CD14-positive monocyte (primary cell): Measurements from ENCODE around the gene ZNF827. TPM values are rescaled to one million over a fixed set of nuclear protein-coding genes. Genes with fewer than 3 reads are reported as not detected.

Experiments used
- DNase-seq, 3 donors: peaks; one replicate each; pipeline ENCODE4 v3.0.0-alpha.2; 2011 to 2022
- H2AFZ ChIP-seq: 2 replicates; pipeline ENCODE4 v1.6.0; 2012; ENCODE audit warnings: mild to moderate bottlenecking, low read depth, low read length, inconsistent platforms; ENCODE audit not compliant: insufficient read depth, poor library complexity, severe bottlenecking
- H3K27ac ChIP-seq, 2 donors: 1 replicate in 1 of 2; 2 replicates in 1 of 2; pipeline ENCODE4 v1.5.1; 2012 to 2013; ENCODE audit warnings: low read length in 2 of 2, control low read depth in 1 of 2, inconsistent platforms in 1 of 2, low read depth in 1 of 2, mild to moderate bottlenecking in 1 of 2
- H3K27me3 ChIP-seq, 2 donors: one replicate each; pipeline versions ENCODE4 v1.6.0 to v1.6.1; 2011 to 2013; ENCODE audit warnings: low read length in 2 of 2; ENCODE audit not compliant: control insufficient read depth in 2 of 2, insufficient read depth in 2 of 2
- H3K36me3 ChIP-seq, 2 donors: replicated peaks in 1 of 2; 1 replicate in 1 of 2; 2 replicates in 1 of 2; pipeline versions ENCODE4 v1.5.1 to v1.6.1; 2012 to 2013; ENCODE audit warnings: low read length in 2 of 2, control low read depth in 1 of 2, inconsistent platforms in 1 of 2, mild to moderate bottlenecking in 1 of 2; ENCODE audit not compliant: insufficient read depth in 2 of 2, control insufficient read depth in 1 of 2
- H3K4me1 ChIP-seq, 2 donors: 1 replicate in 1 of 2; 2 replicates in 1 of 2; pipeline versions ENCODE4 v1.5.1 to v1.6.1; 2012 to 2013; ENCODE audit warnings: low read length in 2 of 2, control low read depth in 1 of 2, inconsistent platforms in 1 of 2, mild to moderate bottlenecking in 1 of 2, moderate library complexity in 1 of 2; ENCODE audit not compliant: insufficient read depth in 2 of 2, control insufficient read depth in 1 of 2
- H3K4me2 ChIP-seq: replicated peaks from 2 replicates; pipeline ENCODE3; 2012; ENCODE audit warnings: low read length, moderate library complexity, mild to moderate bottlenecking; ENCODE audit not compliant: poor library complexity, severe bottlenecking; ENCODE audit errors: extremely low read depth
- H3K4me3 ChIP-seq, 3 experiments: fragments of 200-600 bp in 1 of 3; sonication (generic) in 1 of 3; replicated peaks in 1 of 3; 1 replicate in 2 of 3; 2 replicates in 1 of 3; pipeline ENCODE4 v1.5.1; 2011 to 2013; ENCODE audit warnings: low read length in 3 of 3, mild to moderate bottlenecking in 3 of 3, control low read depth in 2 of 3, low read depth in 2 of 3, inconsistent platforms in 1 of 3, moderate library complexity in 1 of 3
- H3K79me2 ChIP-seq: 2 replicates; pipeline ENCODE4 v1.6.0; 2012; ENCODE audit warnings: mild to moderate bottlenecking, control low read depth, inconsistent platforms, low read length, moderate library complexity; ENCODE audit not compliant: insufficient read depth
- H3K9ac ChIP-seq: 2 replicates; pipeline ENCODE4 v1.6.0; 2017; ENCODE audit warnings: low read length, mild to moderate bottlenecking; ENCODE audit not compliant: insufficient read depth, poor library complexity, severe bottlenecking
- H3K9me3 ChIP-seq, 2 donors: replicated peaks in 1 of 2; 1 replicate in 1 of 2; 2 replicates in 1 of 2; pipeline versions ENCODE4 v1.5.1 to v1.6.1; 2012 to 2013; ENCODE audit warnings: low read length in 2 of 2, control low read depth in 1 of 2; ENCODE audit not compliant: control insufficient read depth in 1 of 2, insufficient read depth in 1 of 2
- H4K20me1 ChIP-seq: 2 replicates; pipeline ENCODE4 v1.6.0; 2012; ENCODE audit warnings: mild to moderate bottlenecking, low read length, control low read depth, moderate library complexity; ENCODE audit not compliant: insufficient read depth
- H3K27ac Mint-ChIP-seq, 7 donors: one replicate each; pipeline ENCODE4 v1.8.0; 2020; ENCODE audit warnings: mild to moderate bottlenecking in 7 of 7, mixed read lengths in 7 of 7, moderate library complexity in 6 of 7, inconsistent platforms in 2 of 7
- H3K27me3 Mint-ChIP-seq, 3 donors: one replicate each; pipeline ENCODE4 v1.8.0; 2021 to 2022; ENCODE audit warnings: low read depth in 3 of 3, mild to moderate bottlenecking in 3 of 3, mixed read lengths in 3 of 3, moderate library complexity in 3 of 3, inconsistent platforms in 1 of 3
- H3K36me3 Mint-ChIP-seq, 2 donors: one replicate each; pipeline ENCODE4 v1.8.0; 2020; ENCODE audit warnings: mixed read lengths in 2 of 2, inconsistent platforms in 1 of 2, mild to moderate bottlenecking in 1 of 2
- H3K4me1 Mint-ChIP-seq: one replicate; pipeline ENCODE4 v1.8.0; 2020; ENCODE audit warnings: mild to moderate bottlenecking, mixed read lengths
- H3K4me3 Mint-ChIP-seq, 2 donors: one replicate each; pipeline ENCODE4 v1.8.0; 2020; ENCODE audit warnings: mild to moderate bottlenecking in 2 of 2, mixed read lengths in 2 of 2, moderate library complexity in 1 of 2
- H3K9me3 Mint-ChIP-seq, 7 donors: one replicate each; pipeline ENCODE4 v1.8.0; 2020 to 2022; ENCODE audit warnings: mixed read lengths in 7 of 7, mild to moderate bottlenecking in 6 of 7, moderate library complexity in 6 of 7, inconsistent platforms in 2 of 7
- WGBS: methylation state at CpG from one replicate; pipeline ENCODE4 v1.1.5; 2013; ENCODE audit warnings: missing lambda C conversion rate; ENCODE audit not compliant: insufficient coverage; 5-methylcytosine and 5-hydroxymethylcytosine counted together
- intact Hi-C, 2 donors: fragments of 100-400 bp; cut with micrococcal nuclease; formaldehyde crosslinking; loops; one replicate each; pipeline versions ENCODE4 v1.15.0 to v1.15.1; 2023
- polyA plus RNA-seq, 3 donors: library from polyadenylated mRNA; depleted of rRNA in 1 of 3; unstranded in 2 of 3; stranded (reverse) in 1 of 3; fragments of 300-500 nt in 2 of 3; fragments of >200 nt in 1 of 3; fragmentation: Illumina TruSeq in 2 of 3; gene quantifications; 1 replicate in 2 of 3; 2 replicates in 1 of 3; pipeline ENCODE4 v1.2.3, GENCODE V29; 2012 to 2021
- TF ChIP-seq, protein P1 (sequence below): fragments of 200-600 bp; IDR thresholded peaks from one replicate; pipeline ENCODE4 v1.8.0; 2022; ENCODE audit warnings: antibody characterized with exemption, mild to moderate bottlenecking

The ZNF827 gene
- polyA plus RNA-seq, 3 donors = 0.04 TPM; not detected in 2

DNA sequence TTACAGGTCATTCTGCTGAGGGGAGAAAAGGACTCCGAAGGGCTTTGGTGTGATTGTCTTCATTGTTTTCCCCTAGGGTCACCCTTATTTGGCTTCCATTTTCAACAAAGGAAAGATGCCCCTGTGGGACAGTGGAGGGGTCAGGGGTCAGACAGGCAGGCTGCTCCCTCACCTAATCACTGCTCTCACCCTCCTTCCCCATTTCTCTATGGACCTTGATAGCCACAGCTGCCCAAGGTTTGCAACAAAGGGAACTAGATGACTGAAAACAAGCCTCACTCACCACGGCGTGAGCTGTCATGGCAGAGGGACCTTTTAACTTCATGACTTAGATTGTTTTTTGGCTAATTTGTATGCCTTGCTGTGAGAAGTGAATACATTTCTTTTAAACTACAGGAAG is 218.0 kb downstream of the ZNF827 start:
- Mint-ChIP-seq H3K36me3 (no peaks in the 10 kb centered on the region), H3K27ac (no peak overlapping the region), H3K27me3 (peaks cover 0 to 2% (median 2%) of the 10 kb centered on the region in 3 donors), H3K4me3 (no peak overlapping the region), H3K9me3 (no peaks in the 10 kb centered on the region), H3K4me1 (no peaks in the 10 kb centered on the region)
- Histone ChIP-seq H3K4me2 (no peak overlapping the region), H3K27me3 (no peaks in the 10 kb centered on the region), H3K36me3 (no peaks in the 10 kb centered on the region), H3K27ac (no peak overlapping the region), H3K79me2 (no peaks in the 10 kb centered on the region), H3K9me3 (no peaks in the 10 kb centered on the region), H4K20me1 (no peaks in the 10 kb centered on the region), H2AFZ (no peak overlapping the region), H3K4me1 (no peaks in the 10 kb centered on the region), H3K4me3 (no peak overlapping the region), H3K9ac (no peak overlapping the region)
- no peak for DNase-seq
- no CpG with 5 or more reads among the region's 3 CpGs for WGBS
- intact Hi-C loops = no loop called here
- TF ChIP-seq, protein P1, sequence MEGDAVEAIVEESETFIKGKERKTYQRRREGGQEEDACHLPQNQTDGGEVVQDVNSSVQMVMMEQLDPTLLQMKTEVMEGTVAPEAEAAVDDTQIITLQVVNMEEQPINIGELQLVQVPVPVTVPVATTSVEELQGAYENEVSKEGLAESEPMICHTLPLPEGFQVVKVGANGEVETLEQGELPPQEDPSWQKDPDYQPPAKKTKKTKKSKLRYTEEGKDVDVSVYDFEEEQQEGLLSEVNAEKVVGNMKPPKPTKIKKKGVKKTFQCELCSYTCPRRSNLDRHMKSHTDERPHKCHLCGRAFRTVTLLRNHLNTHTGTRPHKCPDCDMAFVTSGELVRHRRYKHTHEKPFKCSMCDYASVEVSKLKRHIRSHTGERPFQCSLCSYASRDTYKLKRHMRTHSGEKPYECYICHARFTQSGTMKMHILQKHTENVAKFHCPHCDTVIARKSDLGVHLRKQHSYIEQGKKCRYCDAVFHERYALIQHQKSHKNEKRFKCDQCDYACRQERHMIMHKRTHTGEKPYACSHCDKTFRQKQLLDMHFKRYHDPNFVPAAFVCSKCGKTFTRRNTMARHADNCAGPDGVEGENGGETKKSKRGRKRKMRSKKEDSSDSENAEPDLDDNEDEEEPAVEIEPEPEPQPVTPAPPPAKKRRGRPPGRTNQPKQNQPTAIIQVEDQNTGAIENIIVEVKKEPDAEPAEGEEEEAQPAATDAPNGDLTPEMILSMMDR = no peak

DNA sequence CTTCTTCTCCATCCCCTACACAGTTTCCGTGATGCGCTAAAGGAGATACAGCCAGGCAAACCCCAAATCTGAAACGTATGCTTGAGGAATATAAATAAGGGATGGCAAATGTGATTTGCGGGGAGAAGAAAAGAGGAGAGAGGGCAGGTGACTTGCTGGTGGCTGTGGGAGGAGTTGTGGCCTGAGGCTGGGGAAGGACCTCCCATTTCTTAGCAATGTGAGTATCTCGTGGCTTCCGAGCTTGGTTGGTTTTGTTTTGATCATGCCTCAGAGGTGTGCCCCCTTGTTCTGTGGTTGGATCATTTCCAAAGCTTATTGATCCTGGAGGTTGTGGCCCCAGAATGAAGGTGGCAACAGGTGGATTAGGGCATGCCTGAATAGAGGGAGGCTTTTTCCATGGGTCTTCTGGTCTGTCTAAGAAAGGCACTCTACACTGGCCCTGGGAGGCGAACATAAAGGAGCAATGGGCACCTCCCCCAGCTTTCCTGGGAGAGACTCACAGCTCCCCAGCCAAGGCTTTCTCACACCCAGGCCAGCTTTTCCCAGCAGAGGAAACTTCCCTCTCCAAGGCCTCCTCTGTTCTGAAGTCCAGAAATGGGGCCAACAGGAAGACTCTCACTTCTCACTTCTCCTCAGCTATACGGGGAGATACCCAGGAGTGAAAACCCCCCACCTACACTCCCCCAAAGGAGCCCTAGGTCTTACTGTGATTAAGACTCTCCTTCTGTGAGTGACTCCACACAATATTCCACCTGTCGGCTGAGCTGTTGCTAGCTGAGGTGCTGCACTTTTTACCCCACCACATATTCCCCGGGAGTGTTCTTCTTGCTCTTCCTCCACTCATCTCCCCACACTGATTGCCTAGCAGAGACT is 218.6 kb downstream of the ZNF827 start:
- Histone ChIP-seq H3K27me3 (no peaks in the 10 kb centered on the region), H3K36me3 (no peaks in the 10 kb centered on the region), H2AFZ (no peak overlapping the region), H3K9me3 (no peaks in the 10 kb centered on the region), H3K4me1 (no peaks in the 10 kb centered on the region), H3K4me3 (no peak overlapping the region), H3K9ac (no peak overlapping the region), H4K20me1 (no peaks in the 10 kb centered on the region), H3K79me2 (no peaks in the 10 kb centered on the region), H3K4me2 (no peak overlapping the region), H3K27ac (no peak overlapping the region)
- Mint-ChIP-seq H3K4me3 (no peak overlapping the region), H3K27me3 (peaks cover 0 to 2% (median 2%) of the 10 kb centered on the region in 3 donors), H3K27ac (no peak overlapping the region), H3K4me1 (no peaks in the 10 kb centered on the region), H3K9me3 (peaks cover 0 to 2% (median 0%) of the 10 kb centered on the region in 7 donors), H3K36me3 (no peaks in the 10 kb centered on the region)
- intact Hi-C loops = no loop called here
- no peak for DNase-seq
- TF ChIP-seq, protein P1 = no peak
- 75% methylated on average over 6 of the region's 10 CpGs for WGBS
